ENCODE data around the gene SYT8. TPM values are rescaled to one million over a fixed set of nuclear protein-coding genes. Genes with fewer than 3 reads are reported as not detected.

The SYT8 gene
- total RNA-seq, 2 experiments from 2014 or later, result not detected

DNA sequence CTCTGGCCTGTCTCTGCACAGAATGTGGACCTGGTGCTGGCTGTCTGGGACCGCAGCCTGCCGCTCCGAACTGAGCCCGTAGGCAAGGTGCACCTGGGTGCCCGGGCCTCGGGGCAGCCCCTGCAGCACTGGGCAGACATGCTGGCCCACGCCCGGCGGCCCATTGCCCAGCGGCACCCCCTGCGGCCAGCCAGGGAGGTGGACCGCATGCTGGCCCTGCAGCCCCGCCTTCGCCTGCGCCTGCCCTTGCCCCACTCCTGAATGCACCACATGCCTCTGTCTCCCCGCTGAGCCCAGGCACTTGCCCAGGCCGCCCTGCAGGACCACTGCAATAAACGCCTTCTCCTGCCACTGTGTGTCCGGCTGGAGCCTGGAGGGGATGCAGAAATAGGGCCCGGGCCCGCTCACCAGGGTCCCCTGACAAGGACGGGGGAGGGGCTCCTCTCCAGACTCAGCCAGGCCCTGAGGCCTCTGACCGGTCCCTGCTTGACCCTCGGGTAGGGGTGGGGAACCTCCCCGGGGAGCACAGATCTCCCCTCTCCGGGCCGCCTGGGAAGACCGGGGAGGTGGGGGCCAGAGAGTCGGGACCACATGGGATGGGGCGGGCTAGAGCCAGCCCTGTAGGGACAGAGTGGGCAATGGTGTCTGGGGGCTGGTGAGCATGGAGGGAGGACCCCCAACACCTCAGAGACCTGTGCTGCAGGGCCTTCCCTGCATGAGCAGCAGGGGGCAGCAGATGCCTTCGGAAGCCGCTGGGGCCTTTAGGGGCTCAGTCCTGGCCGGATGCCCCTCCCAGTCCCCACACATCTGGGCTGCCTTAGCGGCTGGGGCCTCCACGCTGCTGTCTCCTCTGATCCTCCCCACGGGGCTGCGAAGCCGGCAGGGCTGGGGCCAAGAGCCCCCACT is 2.6 kb downstream of the SYT8 start:
- H3K27me3 Mint-ChIP-seq (ENCODE audit: low read depth), result no peaks in the 10 kb centered on the region
- intact Hi-C loops (cut with micrococcal nuclease), result loop anchor here (1.0 to 10.0 kb wide), 3 partner anchors 47 to 315 kb away; no protein-coding TSS in a partner anchor
- H3K27ac Mint-ChIP-seq, result no peak overlapping the region
- DNase-seq, result peak; percentile 77
- H3K4me1 Mint-ChIP-seq (ENCODE audit: low read depth), result no peaks in the 10 kb centered on the region
- H3K9me3 Mint-ChIP-seq, result no peaks in the 10 kb centered on the region
- H3K4me3 Mint-ChIP-seq, result no peak overlapping the region
- no peaks in the 10 kb centered on the region for H3K36me3 Mint-ChIP-seq (ENCODE audit: low read depth)
- CTCF ChIA-PET, result interaction anchor here (0.6 to 7.8 kb wide), 8 partner anchors 14 to 185 kb away, joined by 3 to 232 read pairs (median 6); no protein-coding TSS in a partner anchor

DNA sequence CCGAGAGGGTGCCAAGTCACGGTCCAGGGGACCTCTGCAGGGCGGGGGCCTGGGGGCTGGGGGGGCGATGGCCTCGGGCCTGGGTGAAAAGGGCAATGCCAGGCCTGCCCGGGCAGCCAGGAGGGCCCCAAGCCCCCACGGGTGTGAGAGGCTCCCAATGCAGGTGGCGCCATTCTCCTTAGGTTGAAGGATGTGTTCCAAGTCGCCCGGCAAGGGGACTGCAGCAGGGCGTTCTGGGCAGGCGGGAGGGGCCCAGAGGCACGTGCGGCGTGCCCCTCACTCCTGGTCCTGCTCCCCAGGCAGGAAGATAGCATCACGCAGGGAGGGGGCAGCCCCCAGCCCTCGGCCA is 3.3 kb downstream of the SYT8 start:
- no peaks in the 10 kb centered on the region for H3K36me3 Mint-ChIP-seq (ENCODE audit: low read depth)
- CTCF ChIA-PET, result interaction anchor here (1.0 to 1.2 kb wide), 3 partner anchors 13 to 163 kb away, joined by 3 to 5 read pairs (median 4); no protein-coding TSS in a partner anchor
- H3K27me3 Mint-ChIP-seq (ENCODE audit: low read depth), result no peaks in the 10 kb centered on the region
- no peaks in the 10 kb centered on the region for H3K9me3 Mint-ChIP-seq
- H3K4me1 Mint-ChIP-seq (ENCODE audit: low read depth), result peaks cover 2% of the 10 kb centered on the region
- H3K4me3 Mint-ChIP-seq, result no peak overlapping the region
- peak; percentile 47 for DNase-seq
- no peak overlapping the region for H3K27ac Mint-ChIP-seq
- intact Hi-C loops (cut with micrococcal nuclease), result loop anchor here (10.0 kb wide), 1 partner anchor 47 kb away; no protein-coding TSS in a partner anchor

DNA sequence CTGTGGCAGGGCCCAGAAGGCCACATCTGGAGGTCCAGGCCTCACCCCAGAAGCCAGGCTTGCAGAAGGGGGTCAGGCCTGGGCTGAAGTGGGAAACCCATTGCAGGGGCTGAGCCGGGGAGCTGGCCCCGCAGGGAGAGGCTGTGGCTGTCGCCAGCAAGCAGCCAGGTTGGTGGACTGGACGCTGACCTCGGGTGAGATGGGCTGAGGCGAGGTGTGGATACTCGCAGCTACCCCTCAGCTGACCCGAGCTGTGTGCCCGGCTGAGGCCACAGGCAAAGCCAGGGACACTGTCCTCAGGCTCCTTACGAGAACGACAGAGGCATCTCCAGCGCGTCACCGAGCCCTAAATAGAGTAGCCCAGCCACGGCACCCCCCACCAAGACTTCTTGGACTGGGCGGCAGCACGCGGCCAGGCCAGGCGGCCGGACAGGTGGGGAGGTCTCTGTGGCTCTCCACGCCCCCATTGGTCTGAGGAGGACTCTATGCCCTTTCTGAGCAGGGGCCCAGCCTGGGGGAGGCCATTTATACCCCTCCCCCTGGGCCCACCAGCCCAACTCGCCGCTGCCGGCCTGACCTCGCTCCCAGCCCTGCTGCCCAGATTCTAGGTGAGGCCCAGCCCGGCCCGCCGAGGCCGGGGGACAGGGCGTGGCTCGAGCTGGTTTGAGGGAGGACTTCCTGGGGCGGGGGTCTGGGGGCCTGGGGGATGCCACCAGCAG is 3.8 kb downstream of the SYT8 start, which contains the start of gene TNNI2:
Gene TNNI2, plus strand, starts transcription at position 556 of the 719 bp plus-strand sequence. CDS start 716 bp downstream, outside the sequence.
- H3K9me3 Mint-ChIP-seq, result no peaks in the 10 kb centered on the region
- CTCF ChIA-PET, result interaction anchor here (1.0 to 1.2 kb wide), 3 partner anchors 13 to 162 kb away, joined by 3 to 5 read pairs (median 4); no protein-coding TSS in a partner anchor
- no peak within 1 kb of the TSS for H3K4me3 Mint-ChIP-seq
- DNase-seq, result no peak
- H3K4me1 Mint-ChIP-seq (ENCODE audit: low read depth), result peaks cover 7% of the 10 kb centered on the region
- no peaks in the 10 kb centered on the region for H3K27me3 Mint-ChIP-seq (ENCODE audit: low read depth)
- intact Hi-C loops (cut with micrococcal nuclease), result loop anchor here (10.0 kb wide), 1 partner anchor 46 kb away; no protein-coding TSS in a partner anchor
- no peak within 1 kb of the TSS for H3K27ac Mint-ChIP-seq
- H3K36me3 Mint-ChIP-seq (ENCODE audit: low read depth), result no peaks in the 10 kb centered on the region

DNA sequence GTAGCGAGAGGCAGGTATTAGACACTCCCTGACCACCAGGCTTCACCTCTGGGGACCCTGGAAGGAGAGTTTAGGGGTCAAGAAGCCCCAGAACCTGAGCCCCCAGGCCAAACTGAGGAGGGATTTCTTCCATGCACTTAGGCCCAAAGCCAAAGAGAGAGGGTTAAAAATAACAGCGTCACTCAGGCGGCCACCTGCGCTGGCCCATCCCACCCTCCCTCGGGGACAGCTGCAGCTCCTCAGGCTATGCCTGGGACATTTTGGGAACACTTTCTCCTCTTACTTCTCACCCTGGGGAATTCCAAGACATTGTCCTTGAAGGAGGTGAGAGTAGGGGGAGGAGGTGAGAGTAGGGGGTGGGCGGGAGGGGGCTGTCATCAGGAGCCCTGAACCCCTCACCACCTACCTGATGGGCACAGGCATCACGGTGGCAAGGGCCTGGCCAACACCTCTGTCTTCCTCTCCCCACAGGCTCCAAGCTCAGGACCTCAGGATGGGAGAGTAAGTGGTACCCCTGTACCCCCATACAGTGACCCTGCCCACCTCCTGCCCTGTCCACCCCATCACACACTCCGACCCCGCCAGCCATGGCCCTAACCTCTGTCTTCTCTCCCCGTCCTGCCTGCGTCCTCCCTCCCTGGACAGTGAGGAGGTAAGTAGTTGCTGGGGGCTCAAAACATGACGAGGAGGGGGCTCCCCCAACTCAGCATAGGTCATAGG is 4.6 kb downstream of the SYT8 start:
- H3K27ac Mint-ChIP-seq, result no peak overlapping the region
- H3K4me3 Mint-ChIP-seq, result no peak overlapping the region
- CTCF ChIA-PET, result interaction anchor here (1.2 kb wide), 1 partner anchor 12 kb away, joined by 5 read pairs; no protein-coding TSS in a partner anchor
- no peaks in the 10 kb centered on the region for H3K27me3 Mint-ChIP-seq (ENCODE audit: low read depth)
- intact Hi-C loops (cut with micrococcal nuclease), result loop anchor here (10.0 kb wide), 1 partner anchor 45 kb away; no protein-coding TSS in a partner anchor
- no peaks in the 10 kb centered on the region for H3K36me3 Mint-ChIP-seq (ENCODE audit: low read depth)
- H3K4me1 Mint-ChIP-seq (ENCODE audit: low read depth), result peaks cover 15% of the 10 kb centered on the region
- DNase-seq, result no peak
- no peaks in the 10 kb centered on the region for H3K9me3 Mint-ChIP-seq

DNA sequence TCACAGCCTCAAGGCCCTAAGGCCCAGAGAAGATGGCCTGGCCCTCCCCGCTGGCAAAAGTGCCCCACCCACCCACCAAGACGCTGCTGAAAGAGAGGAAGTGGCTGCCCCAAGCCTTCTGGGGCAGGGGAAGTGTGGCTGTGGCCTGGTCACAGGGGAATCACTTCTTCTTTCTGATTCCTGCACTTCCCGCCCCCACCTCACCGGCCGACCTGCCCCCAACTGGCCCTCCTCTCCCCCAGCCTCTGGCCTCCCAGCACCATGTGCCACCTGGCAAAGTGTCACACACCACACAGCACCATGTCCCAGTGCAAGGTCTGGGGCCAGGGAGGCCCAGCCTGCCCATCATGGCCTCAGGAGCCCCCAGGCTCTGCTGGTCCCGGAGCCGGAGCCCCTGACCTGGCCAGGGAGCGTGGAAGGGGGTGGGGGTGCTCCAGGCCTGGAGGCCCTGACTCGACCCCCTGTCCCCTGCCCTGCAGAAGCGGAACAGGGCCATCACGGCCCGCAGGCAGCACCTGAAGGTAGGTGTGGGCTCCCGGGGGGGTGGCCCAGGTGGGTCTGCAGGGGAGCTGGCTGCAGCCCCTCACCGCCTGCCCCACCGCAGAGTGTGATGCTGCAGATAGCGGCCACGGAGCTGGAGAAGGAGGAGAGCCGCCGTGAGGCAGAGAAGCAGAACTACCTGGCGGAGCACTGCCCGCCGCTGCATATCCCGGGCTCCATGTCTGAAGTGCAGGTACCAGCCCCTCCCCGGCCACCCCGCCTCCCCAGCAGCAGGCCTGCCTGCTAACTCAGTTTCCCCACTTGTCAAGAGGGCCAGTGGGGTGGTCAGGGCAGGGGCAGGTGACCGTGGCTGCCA is 5.4 kb downstream of the SYT8 start:
- no peak overlapping the region for H3K27ac Mint-ChIP-seq
- no peak for DNase-seq
- no peak overlapping the region for H3K4me3 Mint-ChIP-seq
- H3K4me1 Mint-ChIP-seq (ENCODE audit: low read depth), result peaks cover 23% of the 10 kb centered on the region
- CTCF ChIA-PET, result interaction anchor here (0.6 to 1.5 kb wide), 4 partner anchors 31 to 312 kb away, joined by 3 to 5 read pairs (median 4); no protein-coding TSS in a partner anchor
- no peaks in the 10 kb centered on the region for H3K9me3 Mint-ChIP-seq
- no peaks in the 10 kb centered on the region for H3K36me3 Mint-ChIP-seq (ENCODE audit: low read depth)
- intact Hi-C loops (cut with micrococcal nuclease), result loop anchor here (10.0 kb wide), 1 partner anchor 45 kb away; no protein-coding TSS in a partner anchor
- no peaks in the 10 kb centered on the region for H3K27me3 Mint-ChIP-seq (ENCODE audit: low read depth)

DNA sequence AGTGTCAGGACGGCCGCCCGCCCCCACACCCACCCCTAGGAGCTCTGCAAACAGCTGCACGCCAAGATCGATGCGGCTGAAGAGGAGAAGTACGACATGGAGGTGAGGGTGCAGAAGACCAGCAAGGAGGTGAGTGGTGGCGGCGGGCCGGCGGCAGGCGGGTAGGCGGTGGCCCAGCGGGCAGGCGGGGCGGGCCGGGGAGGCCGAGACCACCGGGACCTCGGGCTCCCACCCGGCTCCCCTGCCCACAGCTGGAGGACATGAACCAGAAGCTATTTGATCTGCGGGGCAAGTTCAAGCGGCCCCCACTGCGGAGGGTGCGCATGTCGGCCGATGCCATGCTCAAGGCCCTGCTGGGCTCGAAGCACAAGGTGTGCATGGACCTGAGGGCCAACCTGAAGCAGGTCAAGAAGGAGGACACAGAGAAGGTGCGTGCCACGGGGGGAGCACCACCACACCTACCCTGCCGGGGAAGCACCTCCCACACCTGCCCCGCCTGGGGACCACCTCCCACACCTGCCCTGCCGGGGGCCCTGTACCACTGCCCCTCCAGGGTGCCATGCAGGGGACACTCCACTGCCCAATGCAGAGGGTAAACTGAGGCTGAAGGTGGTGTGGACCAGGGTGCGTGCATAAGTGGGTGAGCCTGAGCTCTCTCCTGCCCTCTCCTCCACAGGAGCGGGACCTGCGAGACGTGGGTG is 6.1 kb downstream of the SYT8 start:
- intact Hi-C loops (cut with micrococcal nuclease), result no loop called here
- no peak for DNase-seq
- no peak overlapping the region for H3K4me3 Mint-ChIP-seq

DNA sequence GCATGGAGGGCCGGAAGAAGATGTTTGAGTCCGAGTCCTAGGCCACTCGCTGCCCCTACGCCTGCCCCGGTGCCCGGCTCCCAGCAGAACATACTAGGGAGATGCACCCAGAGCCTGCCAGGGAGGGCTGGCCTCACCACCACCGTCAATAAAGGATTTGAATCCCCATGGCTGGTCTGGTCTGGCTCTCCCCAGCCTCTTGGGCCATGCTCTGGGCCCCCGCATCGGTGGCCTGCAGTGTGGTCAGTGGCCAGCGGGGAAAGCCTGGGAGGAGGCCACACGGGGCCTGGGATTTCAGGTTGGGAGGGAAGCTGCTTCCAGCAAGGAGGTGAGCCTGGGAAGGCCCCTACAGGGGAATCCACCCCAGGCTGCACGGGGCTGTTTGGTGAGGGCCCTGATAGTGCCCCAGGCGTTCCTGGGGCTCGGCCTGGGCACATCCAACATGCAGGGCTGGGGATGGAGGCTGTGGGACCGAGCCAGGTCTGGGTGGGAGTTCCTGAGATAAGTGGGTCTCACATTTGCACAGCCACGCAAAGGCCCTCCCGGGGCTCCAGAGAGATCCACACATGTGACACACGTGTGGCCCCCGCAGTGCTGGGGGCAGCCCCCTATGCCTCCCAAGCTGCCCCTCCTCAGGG is 6.8 kb downstream of the SYT8 start:
- Mint-ChIP-seq H3K27me3 (ENCODE audit: low read depth) (no peaks in the 10 kb centered on the region), H3K4me3 (no peak overlapping the region), H3K9me3 (no peaks in the 10 kb centered on the region), H3K36me3 (ENCODE audit: low read depth) (no peaks in the 10 kb centered on the region), H3K27ac (no peak overlapping the region), H3K4me1 (ENCODE audit: low read depth) (peaks cover 36% of the 10 kb centered on the region)
- intact Hi-C loops (cut with micrococcal nuclease), result no loop called here
- CTCF ChIA-PET, result interaction anchor here (0.6 to 1.5 kb wide), 4 partner anchors 49 to 310 kb away, joined by 3 to 4 read pairs (median 4); no protein-coding TSS in a partner anchor
- DNase-seq, result no peak

More for the DNA sequence above, 6.1 kb downstream of the SYT8 start:
- Mint-ChIP-seq H3K36me3 (ENCODE audit: low read depth) (no peaks in the 10 kb centered on the region), H3K9me3 (no peaks in the 10 kb centered on the region), H3K27ac (no peak overlapping the region), H3K27me3 (ENCODE audit: low read depth) (no peaks in the 10 kb centered on the region), H3K4me1 (ENCODE audit: low read depth) (peaks cover 31% of the 10 kb centered on the region)
- CTCF ChIA-PET, result interaction anchor here (0.6 to 1.5 kb wide), 4 partner anchors 50 to 311 kb away, joined by 3 to 4 read pairs (median 4); no protein-coding TSS in a partner anchor

DNA sequence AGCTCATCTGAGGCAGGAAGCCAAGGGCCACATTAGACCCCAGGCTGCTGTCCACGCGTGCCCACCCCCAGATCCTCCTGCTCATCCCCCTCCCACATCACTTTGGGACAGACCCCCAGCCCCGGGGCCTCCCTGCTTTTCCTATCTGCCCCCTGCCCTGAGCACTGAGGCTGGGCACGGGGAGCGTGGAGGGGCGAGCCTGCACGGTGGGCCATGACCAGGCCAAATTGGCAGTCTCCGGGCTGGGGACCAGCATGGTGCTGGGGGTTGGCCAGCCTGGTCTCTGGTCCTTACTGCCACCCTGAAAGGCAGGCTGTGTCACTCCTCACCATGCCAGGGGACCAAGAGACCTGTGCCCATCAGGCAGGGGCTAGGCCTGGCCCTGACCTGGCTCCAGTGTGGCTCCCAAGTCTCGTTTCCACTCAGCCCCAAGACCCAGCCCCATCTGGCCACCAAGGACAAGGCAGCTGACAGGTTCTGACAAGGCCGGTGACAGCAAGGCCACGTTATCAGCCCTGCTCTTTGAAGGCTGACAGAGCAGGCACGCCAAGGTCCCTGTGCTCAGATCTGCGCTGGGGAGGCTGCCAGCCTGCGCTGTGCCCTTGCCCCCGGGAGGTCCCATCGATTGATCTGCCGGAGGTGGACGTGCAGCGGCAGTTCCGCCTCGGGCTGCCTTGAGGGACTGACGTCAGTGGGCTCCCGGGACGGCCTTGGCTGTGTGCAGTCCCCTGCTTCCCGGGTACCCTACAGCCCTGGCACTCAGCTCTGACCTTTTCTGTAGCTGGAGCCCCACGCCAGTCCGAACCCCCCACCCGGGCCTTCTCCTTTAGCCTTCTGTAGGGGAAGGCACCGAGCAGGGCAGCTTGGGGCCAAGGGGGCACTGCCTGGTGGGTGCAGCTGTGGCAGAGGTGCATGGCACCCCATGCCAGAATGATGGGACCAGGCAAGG is 7.6 kb downstream of the SYT8 start:
- peaks cover 41% of the 10 kb centered on the region for H3K4me1 Mint-ChIP-seq (ENCODE audit: low read depth)
- no peaks in the 10 kb centered on the region for H3K27me3 Mint-ChIP-seq (ENCODE audit: low read depth)
- no peak overlapping the region for H3K27ac Mint-ChIP-seq
- no peak for DNase-seq
- no peak overlapping the region for H3K4me3 Mint-ChIP-seq
- CTCF ChIA-PET, result interaction anchor here (0.6 to 1.5 kb wide), 2 partner anchors 9 to 149 kb away, joined by 3 to 4 read pairs; no protein-coding TSS in a partner anchor
- no peaks in the 10 kb centered on the region for H3K36me3 Mint-ChIP-seq (ENCODE audit: low read depth)
- intact Hi-C loops (cut with micrococcal nuclease), result no loop called here
- H3K9me3 Mint-ChIP-seq, result no peaks in the 10 kb centered on the region

DNA sequence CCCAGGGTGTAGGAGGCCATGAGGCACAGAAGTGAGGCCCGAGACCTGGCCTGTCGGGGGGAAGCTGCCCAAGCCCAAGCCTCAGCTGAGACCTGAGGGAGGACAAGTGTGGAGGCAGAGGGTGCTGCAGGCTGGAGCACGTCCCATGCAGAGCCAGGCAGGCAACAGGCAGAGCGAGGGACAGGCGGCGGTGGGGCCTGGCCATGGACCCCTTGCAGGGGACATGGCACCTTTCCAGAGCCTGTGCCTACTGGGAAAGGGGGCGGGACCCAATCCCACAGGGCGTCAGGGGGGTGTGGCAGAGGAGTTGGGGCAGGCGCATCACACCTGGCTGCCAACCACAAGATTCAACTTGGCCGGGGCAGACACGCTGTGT is 8.3 kb downstream of the SYT8 start:
- Mint-ChIP-seq H3K4me1 (ENCODE audit: low read depth) (peaks cover 45% of the 10 kb centered on the region), H3K9me3 (no peaks in the 10 kb centered on the region), H3K36me3 (ENCODE audit: low read depth) (no peaks in the 10 kb centered on the region), H3K4me3 (no peak overlapping the region), H3K27ac (no peak overlapping the region), H3K27me3 (ENCODE audit: low read depth) (no peaks in the 10 kb centered on the region)
- intact Hi-C loops (cut with micrococcal nuclease), result no loop called here
- CTCF ChIA-PET, result interaction anchor here (0.6 kb wide), 1 partner anchor 10 kb away, joined by 3 read pairs; no protein-coding TSS in a partner anchor
- DNase-seq, result no peak

All from activated naive CD4-positive, alpha-beta T cell treated with anti-CD3 and anti-CD28 coated beads for 36 hours (primary cell).